K562 (cell line): Measurements from ENCODE around the gene RNU6-9. TPM values are rescaled to one million over a fixed set of nuclear protein-coding genes. Genes with fewer than 3 reads are reported as not detected.
A peak's percentile ranks its signal among the peaks of the same experiment; 100 is the strongest.

Experiments used
- CBFA2T3 ChIP-seq: fragments of 450-650 bp; IDR thresholded peaks from 2 replicates; pipeline ENCODE4 v1.6.1; 2017
- HSF4 ChIP-seq: fragments of 250-450 bp; sonication (Bioruptor Pico); IDR thresholded peaks from 2 replicates; pipeline ENCODE4 v2.1.2; 2022; ENCODE audit warnings: mild to moderate bottlenecking, moderate library complexity, borderline replicate concordance
- MAFF ChIP-seq: IDR thresholded peaks from 2 replicates; pipeline ENCODE4 v1.6.1; 2012; ENCODE audit warnings: low read length, improper control_type of control experiment
- TFAP4 ChIP-seq: sonication (generic); formaldehyde crosslinking; IDR thresholded peaks from 2 replicates; pipeline ENCODE4 v1.8.0; 2022; ENCODE audit warnings: missing genetic modification reagents, mild to moderate bottlenecking, moderate library complexity, borderline replicate concordance
- U2AF2 ChIP-seq: fragments of 200-400 bp; formaldehyde crosslinking; optimal IDR thresholded peaks from 2 replicates; pipeline ENCODE3; 2017; ENCODE audit warnings: low read depth, mild to moderate bottlenecking, low read length
- ZC3H8 ChIP-seq: fragments of 450-650 bp; IDR thresholded peaks from 2 replicates; pipeline ENCODE4 v1.6.1; 2017
- polyA plus RNA-seq, 8 experiments: library from polyadenylated mRNA; depleted of rRNA in 4 of 8; stranded (reverse) in 5 of 8; unstranded in 3 of 8; fragments of >200 nt; fragmentation: Nextera tagmentation in 2 of 8; fragmentation: Illumina TruSeq in 1 of 8; extraction: Ambion mirVana in 2 of 8; extraction: Trizol in 1 of 8; gene quantifications; 2 replicates each; pipeline versions ENCODE4 v1.2.1 to v1.2.3, GENCODE V29; 2011 to 2014; ENCODE audit warnings: inconsistent platforms in 1 of 8, missing spikeins in 1 of 8
- total RNA-seq, 7 experiments: library from RNA; depleted of rRNA in 6 of 7; stranded (reverse); fragments of >200 nt in 6 of 7; fragmentation: Illumina TruSeq in 2 of 7; extraction: Trizol in 2 of 7; gene quantifications; 2 replicates each; pipeline versions ENCODE4 v1.2.1 to v1.2.3, GENCODE V29; 2011 to 2021; ENCODE audit warnings: low replicate concordance in 1 of 7
- TF ChIP-seq, protein P1 (sequence below), 2 experiments: fragments of 450-650 bp; IDR thresholded peaks; 2 replicates each; pipeline ENCODE4 v1.6.1; 2016
- TF ChIP-seq, protein P2 (sequence below): fragments of 250-450 bp; sonication (Bioruptor Pico); IDR thresholded peaks from 2 replicates; pipeline ENCODE4 v1.5.0; 2022; ENCODE audit warnings: mild to moderate bottlenecking
- TF ChIP-seq, protein P3 (sequence below): fragments of 200-800 bp; sonication (Bioruptor generic); IDR thresholded peaks from 2 replicates; pipeline ENCODE4 v1.6.1; 2017; ENCODE audit warnings: missing genetic modification characterization, missing compliant biosample characterization

Gene RNU6-9
- total and polyA plus RNA-seq, 9 of the 15 experiments (the other 6 are each of a cell fraction or from before 2014, with no cell fraction given), result not detected

DNA sequence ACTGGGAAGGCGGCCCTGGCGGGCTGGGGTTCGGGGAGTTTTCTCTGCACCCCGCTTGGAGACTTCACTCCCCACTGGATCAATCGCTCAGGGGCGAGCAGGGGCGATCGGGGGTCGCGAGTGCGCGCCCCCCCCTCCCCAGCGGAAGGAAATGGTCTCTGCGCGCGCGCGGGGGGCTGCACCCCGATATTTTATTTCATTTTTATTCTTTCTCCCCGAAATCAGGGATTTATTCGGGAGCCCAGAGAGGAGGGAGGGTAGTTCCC is 33.0 kb downstream of the RNU6-9 start (continued):
- TF ChIP-seq, protein P1, sequence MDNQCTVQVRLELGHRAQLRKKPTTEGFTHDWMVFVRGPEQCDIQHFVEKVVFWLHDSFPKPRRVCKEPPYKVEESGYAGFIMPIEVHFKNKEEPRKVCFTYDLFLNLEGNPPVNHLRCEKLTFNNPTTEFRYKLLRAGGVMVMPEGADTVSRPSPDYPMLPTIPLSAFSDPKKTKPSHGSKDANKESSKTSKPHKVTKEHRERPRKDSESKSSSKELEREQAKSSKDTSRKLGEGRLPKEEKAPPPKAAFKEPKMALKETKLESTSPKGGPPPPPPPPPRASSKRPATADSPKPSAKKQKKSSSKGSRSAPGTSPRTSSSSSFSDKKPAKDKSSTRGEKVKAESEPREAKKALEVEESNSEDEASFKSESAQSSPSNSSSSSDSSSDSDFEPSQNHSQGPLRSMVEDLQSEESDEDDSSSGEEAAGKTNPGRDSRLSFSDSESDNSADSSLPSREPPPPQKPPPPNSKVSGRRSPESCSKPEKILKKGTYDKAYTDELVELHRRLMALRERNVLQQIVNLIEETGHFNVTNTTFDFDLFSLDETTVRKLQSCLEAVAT (IDR thresholded peaks at IDR 0.05), result 0 out of 4 replicates have a peak, but pooled peaks of 1 of the 2 experiments have one; percentile 18
- TF ChIP-seq MAFF (no peak), CBFA2T3 (no peak), HSF4 (CRISPR knock-in tag) (no peak), ZC3H8 (no peak), TFAP4 (CRISPR knock-in tag) (no peak), U2AF2 (no peak)
- TF ChIP-seq, protein P2, sequence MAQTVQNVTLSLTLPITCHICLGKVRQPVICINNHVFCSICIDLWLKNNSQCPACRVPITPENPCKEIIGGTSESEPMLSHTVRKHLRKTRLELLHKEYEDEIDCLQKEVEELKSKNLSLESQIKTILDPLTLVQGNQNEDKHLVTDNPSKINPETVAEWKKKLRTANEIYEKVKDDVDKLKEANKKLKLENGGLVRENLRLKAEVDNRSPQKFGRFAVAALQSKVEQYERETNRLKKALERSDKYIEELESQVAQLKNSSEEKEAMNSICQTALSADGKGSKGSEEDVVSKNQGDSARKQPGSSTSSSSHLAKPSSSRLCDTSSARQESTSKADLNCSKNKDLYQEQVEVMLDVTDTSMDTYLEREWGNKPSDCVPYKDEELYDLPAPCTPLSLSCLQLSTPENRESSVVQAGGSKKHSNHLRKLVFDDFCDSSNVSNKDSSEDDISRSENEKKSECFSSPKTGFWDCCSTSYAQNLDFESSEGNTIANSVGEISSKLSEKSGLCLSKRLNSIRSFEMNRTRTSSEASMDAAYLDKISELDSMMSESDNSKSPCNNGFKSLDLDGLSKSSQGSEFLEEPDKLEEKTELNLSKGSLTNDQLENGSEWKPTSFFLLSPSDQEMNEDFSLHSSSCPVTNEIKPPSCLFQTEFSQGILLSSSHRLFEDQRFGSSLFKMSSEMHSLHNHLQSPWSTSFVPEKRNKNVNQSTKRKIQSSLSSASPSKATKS, result no peak
- TF ChIP-seq, protein P3, sequence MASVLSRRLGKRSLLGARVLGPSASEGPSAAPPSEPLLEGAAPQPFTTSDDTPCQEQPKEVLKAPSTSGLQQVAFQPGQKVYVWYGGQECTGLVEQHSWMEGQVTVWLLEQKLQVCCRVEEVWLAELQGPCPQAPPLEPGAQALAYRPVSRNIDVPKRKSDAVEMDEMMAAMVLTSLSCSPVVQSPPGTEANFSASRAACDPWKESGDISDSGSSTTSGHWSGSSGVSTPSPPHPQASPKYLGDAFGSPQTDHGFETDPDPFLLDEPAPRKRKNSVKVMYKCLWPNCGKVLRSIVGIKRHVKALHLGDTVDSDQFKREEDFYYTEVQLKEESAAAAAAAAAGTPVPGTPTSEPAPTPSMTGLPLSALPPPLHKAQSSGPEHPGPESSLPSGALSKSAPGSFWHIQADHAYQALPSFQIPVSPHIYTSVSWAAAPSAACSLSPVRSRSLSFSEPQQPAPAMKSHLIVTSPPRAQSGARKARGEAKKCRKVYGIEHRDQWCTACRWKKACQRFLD (CRISPR knock-in tag), result 0 out of 2 replicates have a peak, but pooled peaks have one; percentile 40
